ENCODE data around the gene BRSK2.

BRSK2 gene

GRCh38 chr11:1445741-1446445, 56.2 kb downstream of the BRSK2 start:
- Histone ChIP-seq H3K27ac (no peak overlapping the region), H3K27me3 (ENCODE audit: control insufficient read depth, insufficient read depth, low read length) (no peaks in the 10 kb centered on the region), H3K79me2 (no peaks in the 10 kb centered on the region), H3K4me2 (ENCODE audit: low read length) (no peak overlapping the region), H3K4me3 (ENCODE audit: low read depth, low read length) (no peak overlapping the region), H3K9me3 (ENCODE audit: control insufficient read depth, low read length) (no peaks in the 10 kb centered on the region), H3K36me3 (ENCODE audit: control insufficient read depth, insufficient read depth, low read length) (no peaks in the 10 kb centered on the region), H2AFZ (no peak overlapping the region), H3K4me1 (no peaks in the 10 kb centered on the region), H3K9ac (no peak overlapping the region)
- TF ChIP-seq, protein P1, sequence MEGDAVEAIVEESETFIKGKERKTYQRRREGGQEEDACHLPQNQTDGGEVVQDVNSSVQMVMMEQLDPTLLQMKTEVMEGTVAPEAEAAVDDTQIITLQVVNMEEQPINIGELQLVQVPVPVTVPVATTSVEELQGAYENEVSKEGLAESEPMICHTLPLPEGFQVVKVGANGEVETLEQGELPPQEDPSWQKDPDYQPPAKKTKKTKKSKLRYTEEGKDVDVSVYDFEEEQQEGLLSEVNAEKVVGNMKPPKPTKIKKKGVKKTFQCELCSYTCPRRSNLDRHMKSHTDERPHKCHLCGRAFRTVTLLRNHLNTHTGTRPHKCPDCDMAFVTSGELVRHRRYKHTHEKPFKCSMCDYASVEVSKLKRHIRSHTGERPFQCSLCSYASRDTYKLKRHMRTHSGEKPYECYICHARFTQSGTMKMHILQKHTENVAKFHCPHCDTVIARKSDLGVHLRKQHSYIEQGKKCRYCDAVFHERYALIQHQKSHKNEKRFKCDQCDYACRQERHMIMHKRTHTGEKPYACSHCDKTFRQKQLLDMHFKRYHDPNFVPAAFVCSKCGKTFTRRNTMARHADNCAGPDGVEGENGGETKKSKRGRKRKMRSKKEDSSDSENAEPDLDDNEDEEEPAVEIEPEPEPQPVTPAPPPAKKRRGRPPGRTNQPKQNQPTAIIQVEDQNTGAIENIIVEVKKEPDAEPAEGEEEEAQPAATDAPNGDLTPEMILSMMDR (IDR thresholded peaks at IDR 0.05) = no peak

DNA sequence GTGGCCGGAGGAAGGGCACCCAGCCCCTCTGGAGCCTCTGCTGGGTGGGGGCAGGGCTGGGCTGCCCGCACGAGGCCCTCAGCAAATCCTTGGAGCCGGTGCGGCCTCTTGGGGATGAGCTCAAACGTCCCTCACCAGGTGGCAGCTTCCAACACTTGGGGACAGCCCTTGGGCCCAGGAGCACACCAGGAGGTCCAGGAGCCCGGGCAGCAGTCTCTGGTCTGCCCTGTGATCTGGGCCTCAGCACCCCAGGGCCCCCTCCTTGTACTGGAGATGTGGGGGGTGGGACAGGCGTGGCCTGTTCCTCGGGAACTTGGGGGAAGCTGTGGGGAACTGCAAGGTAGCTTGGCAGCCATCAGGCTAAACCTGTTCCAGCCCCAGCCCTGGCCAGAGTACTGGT, 56.9 kb downstream of the BRSK2 start:
- TF ChIP-seq, protein P1 (IDR thresholded peaks at IDR 0.05) = no peak

GRCh38 chr11:1447845-1448825, 58.4 kb downstream of the BRSK2 start:
- H3K4me1 ChIP-seq = no peaks in the 10 kb centered on the region
- no peaks in the 10 kb centered on the region for H3K9me3 ChIP-seq (ENCODE audit: control insufficient read depth, low read length)
- no peak overlapping the region for H3K9ac ChIP-seq
- no peak overlapping the region for H3K27ac ChIP-seq
- no peak overlapping the region for H3K4me2 ChIP-seq (ENCODE audit: low read length)
- H3K79me2 ChIP-seq = no peaks in the 10 kb centered on the region
- no peak overlapping the region for H2AFZ ChIP-seq
- H3K36me3 ChIP-seq (ENCODE audit: control insufficient read depth, insufficient read depth, low read length) = no peaks in the 10 kb centered on the region
- TF ChIP-seq, protein P1 (IDR thresholded peaks at IDR 0.05) = no peak
- no peak overlapping the region for H3K4me3 ChIP-seq (ENCODE audit: low read depth, low read length)
- H3K27me3 ChIP-seq (ENCODE audit: control insufficient read depth, insufficient read depth, low read length) = no peaks in the 10 kb centered on the region

More for the DNA sequence above, 56.9 kb downstream of the BRSK2 start:
- Histone ChIP-seq H3K4me3 (ENCODE audit: low read depth, low read length) (no peak overlapping the region), H3K4me1 (no peaks in the 10 kb centered on the region), H3K4me2 (ENCODE audit: low read length) (no peak overlapping the region), H3K9ac (no peak overlapping the region), H3K79me2 (no peaks in the 10 kb centered on the region), H3K36me3 (ENCODE audit: control insufficient read depth, insufficient read depth, low read length) (no peaks in the 10 kb centered on the region), H3K27me3 (ENCODE audit: control insufficient read depth, insufficient read depth, low read length) (no peaks in the 10 kb centered on the region), H2AFZ (no peak overlapping the region), H3K9me3 (ENCODE audit: control insufficient read depth, low read length) (no peaks in the 10 kb centered on the region), H3K27ac (no peak overlapping the region)

DNA sequence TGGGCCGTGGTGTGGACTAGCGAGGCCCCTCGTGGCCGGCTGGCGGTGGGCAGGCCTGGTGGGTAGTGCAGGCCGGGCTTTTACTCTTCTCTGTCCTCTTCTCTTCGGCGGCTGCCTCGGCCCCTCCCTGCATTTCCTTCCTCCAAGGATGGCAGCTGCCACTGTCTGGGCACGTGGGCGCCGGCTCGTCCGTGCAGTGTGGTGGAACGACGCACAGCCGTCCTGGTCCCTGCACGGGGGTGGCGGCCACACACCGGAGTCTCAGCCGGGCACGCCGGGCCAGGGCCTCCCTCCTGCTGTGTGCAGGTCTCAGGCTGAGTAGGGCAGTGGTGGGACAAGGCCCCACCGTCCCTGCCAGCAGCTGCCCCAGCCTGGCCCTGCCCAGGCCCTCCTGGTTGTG, 59.1 kb downstream of the BRSK2 start:
- TF ChIP-seq, protein P1 (IDR thresholded peaks at IDR 0.05) = no peak
- Histone ChIP-seq H2AFZ (no peak overlapping the region), H3K9ac (no peak overlapping the region), H3K9me3 (ENCODE audit: control insufficient read depth, low read length) (no peaks in the 10 kb centered on the region), H3K4me1 (no peaks in the 10 kb centered on the region), H3K4me2 (ENCODE audit: low read length) (no peak overlapping the region), H3K36me3 (ENCODE audit: control insufficient read depth, insufficient read depth, low read length) (no peaks in the 10 kb centered on the region), H3K79me2 (no peaks in the 10 kb centered on the region), H3K4me3 (ENCODE audit: low read depth, low read length) (no peak overlapping the region), H3K27me3 (ENCODE audit: control insufficient read depth, insufficient read depth, low read length) (no peaks in the 10 kb centered on the region), H3K27ac (no peak overlapping the region)
